Mucosa of descending colon (tissue), 3 donors: ENCODE data around the gene DLST. TPM values are rescaled to one million over a fixed set of nuclear protein-coding genes. Genes with fewer than 3 reads are reported as not detected.

Experiments used
- ATAC-seq: fragments of 200-7000 bp; cut with Tn5 transposase; one replicate; pipeline ENCODE4 v1.9.1; 2020; ENCODE audit warnings: mild to moderate bottlenecking, moderate library complexity
- DNase-seq, 3 donors: peaks; one replicate each; pipeline ENCODE4 v3.0.0-alpha.2; 2020
- H3K36me3 ChIP-seq: fragments of 200-600 bp; one replicate; pipeline ENCODE4 v1.8.0; 2021; ENCODE audit warnings: low read depth, mild to moderate bottlenecking
- H3K4me1 ChIP-seq: fragments of 200-600 bp; one replicate; pipeline ENCODE4 v1.8.0; 2021; ENCODE audit warnings: low read depth, mild to moderate bottlenecking
- H3K4me3 ChIP-seq: fragments of 200-600 bp; one replicate; pipeline ENCODE4 v1.8.0; 2021; ENCODE audit warnings: mild to moderate bottlenecking
- H3K9me3 ChIP-seq: fragments of 200-600 bp; one replicate; pipeline ENCODE4 v1.8.0; 2021; ENCODE audit warnings: mild to moderate bottlenecking
- CTCF ChIP-seq: fragments of 200-600 bp; IDR thresholded peaks from one replicate; pipeline ENCODE4 v1.8.0; 2022; ENCODE audit warnings: antibody characterized with exemption, mild to moderate bottlenecking
- intact Hi-C, 2 donors: fragments of 100-400 bp; cut with DNase I in 1 of 2; cut with micrococcal nuclease in 1 of 2; formaldehyde crosslinking; loops; one replicate each; pipeline versions ENCODE4 v1.11.0 to v1.11.1; 2022; cut with DNase I, micrococcal nuclease
- total RNA-seq, 3 donors: library from RNA; stranded (reverse); fragmentation: NEBNext Ultra II Directional in 2 of 3; extraction: Animal tissue kit (Norgen Biotek cat#: 25700) in 2 of 3; gene quantifications; one replicate each; pipeline versions ENCODE4 v1.2.1 to v1.2.4, GENCODE V29; 2021 to 2023
- donor health status: DM: no; HTN: no; CAD: no; lungs with moderate emphysema.
- donor health status: DM: no; HTN: no; CAD: no.
- donor health status: DM: no; HTN: yes; CAD: no.

Gene DLST
- total RNA-seq, 3 donors from 2014 or later: 106 to 125 (median 121) TPM

- DNase-seq: no peak
These were observed 37.9 kb downstream of the DLST start for GRCh38 chr14:74919421-74920165.

DNA sequence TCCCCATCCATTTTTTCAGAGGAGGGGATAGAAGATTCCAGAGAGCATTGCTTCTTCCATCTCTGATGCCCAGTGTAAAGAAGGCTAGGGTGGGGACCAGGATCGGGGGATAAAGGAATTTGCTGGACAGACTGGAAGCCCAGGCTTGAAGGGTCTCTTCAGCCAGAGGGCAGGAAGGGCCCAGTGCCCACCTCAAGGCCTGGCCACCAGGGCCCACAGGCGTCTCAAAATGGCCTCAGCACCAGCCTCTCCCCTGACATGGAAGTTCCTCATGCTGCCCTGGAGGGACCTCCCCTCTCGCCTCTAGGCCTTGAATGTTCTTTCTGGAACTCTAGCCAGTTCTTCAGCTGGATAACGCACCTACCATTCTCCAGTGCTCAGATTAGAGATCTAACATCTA, 38.6 kb downstream of the DLST start:
- intact Hi-C loops: no loop called here
- no peak for DNase-seq
- Histone ChIP-seq H3K9me3 (no peaks in the 10 kb centered on the region), H3K4me3 (no peak overlapping the region), H3K4me1 (peaks cover 5% of the 10 kb centered on the region), H3K36me3 (no peaks in the 10 kb centered on the region)
- no peak for ATAC-seq
- no peak for TF ChIP-seq CTCF

More at GRCh38 chr14:74919421-74920165, 37.9 kb downstream of the DLST start:
- no peak overlapping the region for H3K4me3 ChIP-seq
- peaks cover 5% of the 10 kb centered on the region for H3K4me1 ChIP-seq
- no peak for TF ChIP-seq CTCF
- no peak for ATAC-seq
- H3K36me3 ChIP-seq: no peaks in the 10 kb centered on the region
- intact Hi-C loops: no loop called here
- H3K9me3 ChIP-seq: no peaks in the 10 kb centered on the region

DNA sequence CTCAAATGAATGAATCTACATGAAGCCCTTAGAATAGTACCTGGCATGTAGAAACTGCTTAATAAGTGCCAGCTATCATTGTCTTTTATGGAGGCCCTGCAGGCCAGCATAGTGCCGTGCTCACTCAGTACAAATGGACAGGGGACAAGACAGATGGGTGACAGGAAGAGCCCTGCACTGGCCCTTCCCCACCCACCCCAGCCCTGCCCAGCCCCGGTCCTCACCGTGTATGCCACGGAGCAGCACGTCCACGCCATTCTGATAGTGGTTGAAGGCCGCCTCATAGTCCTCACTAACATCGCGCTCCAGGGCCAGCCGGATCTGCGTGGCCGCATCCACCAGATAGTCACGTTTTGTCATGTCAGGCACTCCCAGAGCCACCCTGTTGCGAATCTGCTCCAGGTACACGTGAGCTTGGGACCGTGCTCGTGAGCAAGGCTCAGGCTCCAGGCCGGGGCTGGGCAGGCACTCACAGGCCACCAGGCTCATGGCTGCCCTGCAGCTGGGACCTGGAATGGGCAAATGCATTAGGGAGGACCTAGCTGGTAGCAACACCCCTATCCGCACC, 39.4 kb downstream of the DLST start:
- intact Hi-C loops: no loop called here
- no peak for ATAC-seq
- DNase-seq: no peak

DNA sequence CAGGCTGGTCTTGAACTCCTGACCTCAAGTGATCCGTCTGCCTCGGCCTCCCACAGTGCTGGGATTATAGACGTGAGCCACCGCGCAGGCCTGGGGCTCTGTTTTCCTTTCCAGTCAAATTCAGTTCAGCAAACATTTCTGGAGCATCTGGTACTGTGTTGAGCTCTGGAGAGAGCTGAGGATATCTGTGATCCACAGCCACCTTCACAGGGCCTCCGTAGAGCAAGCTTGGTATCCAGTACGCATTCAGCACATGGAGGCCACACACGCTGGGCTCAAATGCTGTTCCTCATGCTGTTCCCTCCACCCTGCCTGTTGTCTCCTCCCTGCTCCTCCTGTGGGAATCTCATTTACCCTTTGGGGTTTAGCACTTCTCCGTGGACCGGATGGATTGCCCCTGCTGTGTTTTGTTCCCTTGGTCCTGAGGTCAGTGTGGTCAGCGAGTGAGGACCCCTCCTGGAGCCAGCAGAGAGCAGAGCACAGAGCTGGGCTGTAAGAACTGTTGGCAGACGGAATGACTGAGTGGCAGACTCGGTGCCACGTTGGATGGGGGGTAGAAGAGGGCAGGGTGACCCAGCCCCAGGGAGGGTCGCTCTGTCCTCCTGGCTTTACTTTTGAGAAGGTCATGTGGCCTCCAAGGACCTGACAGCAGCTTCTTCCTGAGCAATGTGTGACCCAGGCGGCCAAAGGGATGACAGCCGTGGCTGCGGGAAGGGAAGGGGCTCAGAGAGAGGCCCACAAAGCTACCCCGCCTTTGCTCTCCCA, 40.5 kb downstream of the DLST start:
- ATAC-seq (no peak), DNase-seq (no peak)
- TF ChIP-seq CTCF: no peak

More for the DNA sequence above, 39.4 kb downstream of the DLST start:
- H3K4me3 ChIP-seq: no peak overlapping the region
- peaks cover 5% of the 10 kb centered on the region for H3K4me1 ChIP-seq
- no peaks in the 10 kb centered on the region for H3K36me3 ChIP-seq
- TF ChIP-seq CTCF: no peak
- no peaks in the 10 kb centered on the region for H3K9me3 ChIP-seq

DNA sequence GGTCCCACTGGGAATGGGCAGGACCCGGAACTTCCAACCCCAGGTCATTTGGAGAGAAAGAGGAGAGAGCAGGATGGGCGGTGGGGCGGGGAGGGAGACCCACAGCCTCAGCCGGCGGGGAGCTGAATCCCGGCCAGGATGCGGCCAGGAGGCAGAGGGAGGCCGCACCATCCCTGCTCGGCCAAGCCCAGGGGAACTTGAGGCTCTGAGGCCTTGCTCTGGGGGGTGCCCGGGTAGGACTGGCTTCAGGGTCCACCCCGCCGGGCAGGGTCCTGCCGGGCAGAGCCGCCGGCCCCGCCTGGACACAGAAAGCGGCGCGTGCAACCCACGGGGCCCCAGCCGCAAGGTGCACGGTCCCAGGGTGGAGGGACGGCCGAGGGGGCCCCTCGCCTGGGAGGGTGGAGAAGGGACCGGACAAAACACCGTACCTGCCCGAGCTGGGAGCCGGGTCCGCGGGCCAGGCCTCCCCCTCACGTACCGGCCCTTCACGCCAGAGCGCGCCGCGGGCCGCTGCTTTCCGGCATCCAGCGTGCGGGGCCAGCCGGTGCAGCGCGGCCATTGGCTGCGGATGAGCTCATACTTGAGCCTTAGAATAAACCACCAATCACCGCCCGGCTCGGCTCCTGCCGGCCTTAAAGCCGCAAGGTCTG, 41.2 kb downstream of the DLST start, which contains the start of gene RPS6KL1:
RPS6KL1 (minus strand) TSS at position 509 of the 650 bp plus-strand sequence. CDS start 1,719 bp downstream, outside the sequence.
- peak within 1 kb of the TSS; percentile 51 for H3K4me3 ChIP-seq
- H3K4me1 ChIP-seq: peaks cover 5% of the 10 kb centered on the region
- peak; percentile 86 to 90 (median 86) for DNase-seq
- intact Hi-C loops: no loop called here
- ATAC-seq: peak; percentile 99
- TF ChIP-seq CTCF: no peak
- H3K36me3 ChIP-seq: no peaks in the 10 kb centered on the region
- no peaks in the 10 kb centered on the region for H3K9me3 ChIP-seq

More for the DNA sequence above, 40.5 kb downstream of the DLST start:
- Histone ChIP-seq H3K4me3 (no peak overlapping the region), H3K4me1 (peaks cover 5% of the 10 kb centered on the region), H3K9me3 (no peaks in the 10 kb centered on the region), H3K36me3 (no peaks in the 10 kb centered on the region)
- intact Hi-C loops: no loop called here
